ENCODE measurements around the gene SERPINB5.

DNA sequence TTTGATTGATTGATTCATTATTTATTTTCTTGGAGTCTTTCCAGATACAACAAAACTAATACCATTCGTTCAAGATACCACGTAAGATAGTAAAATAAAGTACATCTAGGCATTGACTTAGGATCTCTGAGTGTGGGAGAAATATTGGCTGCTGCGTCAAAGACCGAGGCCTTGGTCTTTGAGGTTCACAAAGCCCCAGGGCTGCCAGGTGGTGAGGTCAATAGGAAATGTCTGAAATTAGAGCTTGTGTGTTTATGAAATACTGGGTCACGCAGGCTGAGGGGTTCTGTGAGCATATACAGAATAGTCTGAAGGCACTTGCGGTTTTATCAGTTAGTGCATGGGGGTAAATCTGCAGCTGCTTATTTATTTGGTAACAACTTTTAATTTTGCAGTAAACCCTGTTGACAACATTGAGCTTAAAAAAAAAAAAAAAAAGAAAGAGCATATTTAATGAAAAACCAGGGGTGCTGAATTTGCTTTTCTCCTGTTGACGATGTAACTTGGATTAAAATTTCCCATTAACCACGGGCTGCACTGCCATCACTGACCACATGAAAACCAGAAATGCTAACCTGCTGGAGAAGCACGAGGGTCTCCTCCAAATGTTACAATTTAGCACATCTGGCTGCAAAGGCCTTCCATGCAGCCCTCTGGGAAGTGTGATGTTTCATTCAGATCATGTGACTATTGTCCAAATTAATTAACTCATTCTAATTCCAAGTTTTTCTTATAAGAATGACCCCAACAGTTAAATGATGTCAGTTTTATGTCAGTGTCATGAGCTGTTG lies 38.3 kb downstream of the SERPINB5 start:
- TF ChIP-seq, protein P1, sequence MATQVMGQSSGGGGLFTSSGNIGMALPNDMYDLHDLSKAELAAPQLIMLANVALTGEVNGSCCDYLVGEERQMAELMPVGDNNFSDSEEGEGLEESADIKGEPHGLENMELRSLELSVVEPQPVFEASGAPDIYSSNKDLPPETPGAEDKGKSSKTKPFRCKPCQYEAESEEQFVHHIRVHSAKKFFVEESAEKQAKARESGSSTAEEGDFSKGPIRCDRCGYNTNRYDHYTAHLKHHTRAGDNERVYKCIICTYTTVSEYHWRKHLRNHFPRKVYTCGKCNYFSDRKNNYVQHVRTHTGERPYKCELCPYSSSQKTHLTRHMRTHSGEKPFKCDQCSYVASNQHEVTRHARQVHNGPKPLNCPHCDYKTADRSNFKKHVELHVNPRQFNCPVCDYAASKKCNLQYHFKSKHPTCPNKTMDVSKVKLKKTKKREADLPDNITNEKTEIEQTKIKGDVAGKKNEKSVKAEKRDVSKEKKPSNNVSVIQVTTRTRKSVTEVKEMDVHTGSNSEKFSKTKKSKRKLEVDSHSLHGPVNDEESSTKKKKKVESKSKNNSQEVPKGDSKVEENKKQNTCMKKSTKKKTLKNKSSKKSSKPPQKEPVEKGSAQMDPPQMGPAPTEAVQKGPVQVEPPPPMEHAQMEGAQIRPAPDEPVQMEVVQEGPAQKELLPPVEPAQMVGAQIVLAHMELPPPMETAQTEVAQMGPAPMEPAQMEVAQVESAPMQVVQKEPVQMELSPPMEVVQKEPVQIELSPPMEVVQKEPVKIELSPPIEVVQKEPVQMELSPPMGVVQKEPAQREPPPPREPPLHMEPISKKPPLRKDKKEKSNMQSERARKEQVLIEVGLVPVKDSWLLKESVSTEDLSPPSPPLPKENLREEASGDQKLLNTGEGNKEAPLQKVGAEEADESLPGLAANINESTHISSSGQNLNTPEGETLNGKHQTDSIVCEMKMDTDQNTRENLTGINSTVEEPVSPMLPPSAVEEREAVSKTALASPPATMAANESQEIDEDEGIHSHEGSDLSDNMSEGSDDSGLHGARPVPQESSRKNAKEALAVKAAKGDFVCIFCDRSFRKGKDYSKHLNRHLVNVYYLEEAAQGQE (IDR thresholded peaks at IDR 0.05; ENCODE audit: borderline replicate concordance in 1 of 2, low read depth in 1 of 2, low read length in 2 of 2): no peak
- TF ChIP-seq SP140L (CRISPR knock-in tag; IDR thresholded peaks at IDR 0.05; ENCODE audit: borderline replicate concordance): no peak
